HL-60 (cell line): Measurements from ENCODE around the gene CPAMD8.

Experiments
- GABPA ChIP-seq: IDR thresholded peaks from 2 replicates; pipeline ENCODE4 v1.6.1; 2012; ENCODE audit warnings: low read depth
- POLR2AphosphoS5 ChIP-seq: IDR thresholded peaks from 2 replicates; pipeline ENCODE4 v1.6.1; 2012; ENCODE audit warnings: low read depth
- TF ChIP-seq, protein P1 (sequence below): IDR thresholded peaks from one replicate; pipeline ENCODE4 v1.5.1; 2011; ENCODE audit warnings: low read length, control low read depth, inconsistent platforms; ENCODE audit not compliant: insufficient read depth

GRCh38 chr19:17026706-17027534 lies at the start of gene CPAMD8:
- TF ChIP-seq, protein P1, sequence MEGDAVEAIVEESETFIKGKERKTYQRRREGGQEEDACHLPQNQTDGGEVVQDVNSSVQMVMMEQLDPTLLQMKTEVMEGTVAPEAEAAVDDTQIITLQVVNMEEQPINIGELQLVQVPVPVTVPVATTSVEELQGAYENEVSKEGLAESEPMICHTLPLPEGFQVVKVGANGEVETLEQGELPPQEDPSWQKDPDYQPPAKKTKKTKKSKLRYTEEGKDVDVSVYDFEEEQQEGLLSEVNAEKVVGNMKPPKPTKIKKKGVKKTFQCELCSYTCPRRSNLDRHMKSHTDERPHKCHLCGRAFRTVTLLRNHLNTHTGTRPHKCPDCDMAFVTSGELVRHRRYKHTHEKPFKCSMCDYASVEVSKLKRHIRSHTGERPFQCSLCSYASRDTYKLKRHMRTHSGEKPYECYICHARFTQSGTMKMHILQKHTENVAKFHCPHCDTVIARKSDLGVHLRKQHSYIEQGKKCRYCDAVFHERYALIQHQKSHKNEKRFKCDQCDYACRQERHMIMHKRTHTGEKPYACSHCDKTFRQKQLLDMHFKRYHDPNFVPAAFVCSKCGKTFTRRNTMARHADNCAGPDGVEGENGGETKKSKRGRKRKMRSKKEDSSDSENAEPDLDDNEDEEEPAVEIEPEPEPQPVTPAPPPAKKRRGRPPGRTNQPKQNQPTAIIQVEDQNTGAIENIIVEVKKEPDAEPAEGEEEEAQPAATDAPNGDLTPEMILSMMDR = no peak
- TF ChIP-seq POLR2AphosphoS5 (no peak), GABPA (no peak)
